K562 (cell line): ENCODE data around the gene PRCD. TPM values are rescaled to one million over a fixed set of nuclear protein-coding genes. Genes with fewer than 3 reads are reported as not detected.
"Not testable (repeated sequence)": the region's sequence is repeated elsewhere in the genome, so short reads cannot be mapped to it uniquely, and the experiment has no call there.

Experiments
- ATAC-seq: fragments of 200-7000 bp; cut with Tn5 transposase; 3 replicates; pipeline ENCODE4 v1.9.1; 2020; ENCODE audit warnings: moderate library complexity
- BruUV-seq: library from RNA; stranded (reverse); fragments of 400-500 nt; replicated peaks from 2 replicates; lab custom pipeline; 2021; lab: Mats Ljungman, UMichigan
- CTCF ChIA-PET: fragments of 300-600 bp; formaldehyde crosslinking; extraction: SDS; loops from one replicate; lab custom pipeline; 2021; ENCODE audit warnings: low intra/inter-chr PET ratio; lab: Yijun Ruan, JAX
- POLR2A ChIA-PET: fragments of 300-600, 350-650 bp; sonication (Branson Sonifier 250); formaldehyde crosslinking; extraction: SDS; loops from one replicate; lab custom pipeline; 2021; ENCODE audit warnings: antibody characterized with exemption, inconsistent platforms; lab: Yijun Ruan, JAX
- DNase-seq, 4 experiments: peaks; one replicate each; pipeline versions ENCODE4 v3.0.0 to v3.0.0-alpha.2; 2011 to 2018; ENCODE audit warnings: low spot score in 3 of 4, mixed read lengths in 3 of 4; ENCODE audit errors: extremely low read depth in 1 of 4
- FAIRE-seq: peaks from 2 replicates; lab custom pipeline; 2011; peaks lifted over from hg19 to GRCh38; lab: Jason Lieb, UNC
- H2AFZ ChIP-seq: 2 replicates; pipeline ENCODE4 v1.6.0; 2011; ENCODE audit warnings: low read depth, low read length, control low read depth, inconsistent platforms
- H3K27ac ChIP-seq: fragments of 200-600 bp; 3 replicates; pipeline ENCODE4 v1.8.0; 2011; ENCODE audit warnings: low read depth, mild to moderate bottlenecking, control low read depth, inconsistent platforms, low read length, moderate library complexity, mixed read lengths; ENCODE audit errors: extremely low read depth
- H3K27me3 ChIP-seq, 2 experiments: fragments of 300-600 bp in 1 of 2; 2 replicates in 1 of 2; 3 replicates in 1 of 2; pipeline versions ENCODE4 v1.6.0 to v1.8.0; 2011; ENCODE audit warnings: inconsistent platforms in 2 of 2, low read length in 2 of 2, mild to moderate bottlenecking in 1 of 2, mixed read lengths in 1 of 2, moderate library complexity in 1 of 2; ENCODE audit not compliant: control insufficient read depth in 2 of 2, insufficient read depth in 2 of 2
- H3K36me3 ChIP-seq: fragments of 300-600 bp; 3 replicates; pipeline ENCODE4 v1.8.0; 2011; ENCODE audit warnings: mild to moderate bottlenecking, low read length, inconsistent platforms; ENCODE audit not compliant: control insufficient read depth, insufficient read depth
- H3K4me1 ChIP-seq, 2 experiments: fragments of 200-600 bp in 1 of 2; replicated peaks in 1 of 2; 2 replicates in 1 of 2; 3 replicates in 1 of 2; pipeline versions ENCODE4 v1.5.1 to v1.8.0; 2011; ENCODE audit warnings: inconsistent platforms in 2 of 2, low read length in 2 of 2, mild to moderate bottlenecking in 1 of 2, mixed read lengths in 1 of 2, moderate library complexity in 1 of 2; ENCODE audit not compliant: control insufficient read depth in 2 of 2, insufficient read depth in 2 of 2
- H3K4me2 ChIP-seq: 2 replicates; pipeline ENCODE4 v1.6.1; 2011; ENCODE audit warnings: low read length, control low read depth, inconsistent platforms, mixed read lengths; ENCODE audit not compliant: insufficient read depth
- H3K4me3 ChIP-seq: fragments of 200-600 bp; sonication (generic), shearing (Covaris generic); 2 replicates; pipeline ENCODE4 v1.5.1; 2016; ENCODE audit warnings: control low read depth, inconsistent platforms
- H3K79me2 ChIP-seq: fragments of 200-600 bp; 3 replicates; pipeline ENCODE4 v1.8.0; 2011; ENCODE audit warnings: low read length, inconsistent platforms; ENCODE audit not compliant: control insufficient read depth, insufficient read depth
- H3K9ac ChIP-seq, 2 experiments: 2 replicates each; pipeline versions ENCODE4 v1.6.0 to v1.6.1; 2011; ENCODE audit warnings: low read depth in 2 of 2, low read length in 2 of 2, control low read depth in 1 of 2, inconsistent platforms in 1 of 2, mild to moderate bottlenecking in 1 of 2, mixed read lengths in 1 of 2; ENCODE audit not compliant: insufficient read depth in 1 of 2
- H3K9me1 ChIP-seq: one replicate; pipeline ENCODE4 v1.6.0; 2011; ENCODE audit warnings: inconsistent platforms, mild to moderate bottlenecking, low read length, moderate library complexity; ENCODE audit not compliant: control insufficient read depth, insufficient read depth
- H3K9me3 ChIP-seq: replicated peaks from 2 replicates; pipeline ENCODE4 v1.5.1; 2011; ENCODE audit warnings: low read depth, low read length, inconsistent platforms; ENCODE audit not compliant: control insufficient read depth, insufficient read depth
- H4K20me1 ChIP-seq: replicated peaks from 2 replicates; pipeline ENCODE4 v1.6.1; 2011; ENCODE audit warnings: low read length, inconsistent platforms, mixed read lengths; ENCODE audit not compliant: control insufficient read depth, insufficient read depth
- NR2C1 ChIP-seq, 2 experiments: fragments of 450-650 bp; IDR thresholded peaks; 2 replicates each; pipeline ENCODE4 v1.6.1; 2017; ENCODE audit warnings: mild to moderate bottlenecking in 2 of 2, antibody characterized with exemption in 1 of 2, inconsistent platforms in 1 of 2, missing compliant biosample characterization in 1 of 2, missing genetic modification characterization in 1 of 2
- NR2C2 ChIP-seq, 2 experiments: fragments of 200-800 bp in 1 of 2; sonication (Bioruptor generic) in 1 of 2; sonication (generic) in 1 of 2; formaldehyde crosslinking in 1 of 2; IDR thresholded peaks; 2 replicates each; pipeline versions ENCODE4 v1.6.1 to v1.8.0; 2016 to 2022; ENCODE audit warnings: mild to moderate bottlenecking in 1 of 2, missing compliant biosample characterization in 1 of 2, missing genetic modification characterization in 1 of 2, missing genetic modification reagents in 1 of 2
- WGBS: fragments of 100-300 bp; shearing (Covaris generic); methylation state at CpG from one replicate; pipeline ENCODE4 v1.1.6; 2016; ENCODE audit warnings: low coverage, mixed read lengths; ENCODE audit not compliant: insufficient coverage; ENCODE audit errors: missing lambda C conversion rate; 5-methylcytosine and 5-hydroxymethylcytosine counted together
- in situ Hi-C: fragments of 300-500 bp; cut with MboI; formaldehyde crosslinking; loops from 4 replicates; pipeline ENCODE4 v1.15.0; 2018; ENCODE audit warnings: inconsistent platforms, mixed read lengths
- intact Hi-C: fragments of 100-400 bp; cut with micrococcal nuclease; formaldehyde crosslinking; loops from 2 replicates; pipeline ENCODE4 v1.14.2; 2022
- polyA plus RNA-seq, 8 experiments: library from polyadenylated mRNA; depleted of rRNA in 4 of 8; stranded (reverse) in 5 of 8; unstranded in 3 of 8; fragments of >200 nt; fragmentation: Nextera tagmentation in 2 of 8; fragmentation: Illumina TruSeq in 1 of 8; extraction: Ambion mirVana in 2 of 8; extraction: Trizol in 1 of 8; gene quantifications; 2 replicates each; pipeline versions ENCODE4 v1.2.1 to v1.2.3, GENCODE V29; 2011 to 2014; ENCODE audit warnings: inconsistent platforms in 1 of 8, missing spikeins in 1 of 8
- total RNA-seq, 7 experiments: library from RNA; depleted of rRNA in 6 of 7; stranded (reverse); fragments of >200 nt in 6 of 7; fragmentation: Illumina TruSeq in 2 of 7; extraction: Trizol in 2 of 7; gene quantifications; 2 replicates each; pipeline versions ENCODE4 v1.2.1 to v1.2.3, GENCODE V29; 2011 to 2021; ENCODE audit warnings: low replicate concordance in 1 of 7

Gene PRCD
- total and polyA plus RNA-seq, 9 of the 15 experiments (the other 6 are each of a cell fraction or from before 2014, with no cell fraction given) = 0.20 to 0.25 (median 0.21) TPM; not detected in 6

DNA sequence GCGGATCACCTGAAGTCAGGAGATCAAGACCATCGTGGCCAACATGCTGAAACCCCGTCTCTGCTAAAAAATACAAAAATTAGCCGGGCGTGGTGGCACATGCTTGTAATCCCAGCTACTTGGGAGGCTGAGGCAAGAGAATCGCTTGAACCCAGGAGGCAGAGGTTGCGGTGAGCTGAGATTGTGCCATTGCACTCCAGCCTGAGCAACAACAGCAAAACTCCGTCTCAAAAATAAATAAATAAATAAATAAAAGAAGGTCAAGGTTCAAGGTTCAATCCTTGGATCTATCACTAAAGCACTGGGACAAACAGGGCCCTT is 14.4 kb upstream of the PRCD start:
- WGBS = 63% methylated on average over 8 of the region's 8 CpGs
- H3K27ac ChIP-seq = not testable (repeated sequence)

GRCh38 chr17:76527016-76527415 is 12.8 kb upstream of the PRCD start:
- in situ Hi-C loops, BruUV-seq, H2AFZ ChIP-seq, intact Hi-C loops, H3K36me3 ChIP-seq, ATAC-seq, H4K20me1 ChIP-seq, H3K27me3 ChIP-seq, H3K9ac ChIP-seq, CTCF ChIA-PET, H3K79me2 ChIP-seq, FAIRE-seq, DNase-seq, H3K9me3 ChIP-seq, H3K27ac ChIP-seq, H3K4me3 ChIP-seq, H3K9me1 ChIP-seq, H3K4me2 ChIP-seq: not testable (repeated sequence)
- peaks cover 33 to 59% of the 10 kb centered on the region in 2 experiments for H3K4me1 ChIP-seq
- 47% methylated on average over 3 of the region's 9 CpGs for WGBS
- POLR2A ChIA-PET = interaction anchor here (2.4 kb wide), 2 partner anchors 13 to 31 kb away, joined by 8 to 18 read pairs; partner anchors contain the start of gene PRCD

More for the DNA sequence above, 14.4 kb upstream of the PRCD start:
- POLR2A ChIA-PET = interaction anchor here (1.0 to 1.2 kb wide), 3 partner anchors 15 to 207 kb away, joined by 3 read pairs; no protein-coding TSS in a partner anchor
- H3K9me1 ChIP-seq; H3K27me3 ChIP-seq; H2AFZ ChIP-seq; H3K4me3 ChIP-seq; H3K36me3 ChIP-seq; intact Hi-C loops; H3K4me2 ChIP-seq; BruUV-seq; H3K9me3 ChIP-seq; H3K79me2 ChIP-seq; DNase-seq; H4K20me1 ChIP-seq; in situ Hi-C loops; FAIRE-seq; ATAC-seq; H3K9ac ChIP-seq; TF ChIP-seq NR2C2 (CRISPR knock-in tag; IDR thresholded peaks at IDR 0.05): not testable (repeated sequence)
- TF ChIP-seq NR2C2 (tag; IDR thresholded peaks at IDR 0.05) = peak; percentile 41; the same call in 1 of the 2 replicates
- peak; percentile 77 for TF ChIP-seq NR2C1 (IDR thresholded peaks at IDR 0.05)
- TF ChIP-seq NR2C1 (tag; IDR thresholded peaks at IDR 0.05) = peak; percentile 76
- CTCF ChIA-PET = interaction anchor here (0.6 to 1.3 kb wide), 2 partner anchors 25 to 189 kb away, joined by 3 read pairs; no protein-coding TSS in a partner anchor
- H3K4me1 ChIP-seq = peaks cover 26 to 46% of the 10 kb centered on the region in 2 experiments
